Astrocyte of the cerebellum (primary cell): ENCODE results near the gene UTS2B.
"Not testable (repeated sequence)": the region's sequence is repeated elsewhere in the genome, so short reads cannot be mapped to it uniquely, and the experiment has no call there.

Experiments
- DNase-seq: peaks from one replicate; pipeline ENCODE4 v3.0.0-alpha.2; 2011; ENCODE audit warnings: low read depth
- H3K4me3 ChIP-seq: 2 replicates; pipeline ENCODE4 v1.5.1; 2011; ENCODE audit warnings: mild to moderate bottlenecking, low read depth, low read length, moderate library complexity
- in situ Hi-C: cut with HindIII; loops from 2 replicates; pipeline ENCODE4 v1.10.0; 2017; ENCODE audit warnings: low sequenced_read_pairs
- TF ChIP-seq, protein P1 (sequence below): IDR thresholded peaks from 2 replicates; pipeline ENCODE4 v1.5.1; 2012; ENCODE audit warnings: low read length, low read depth, moderate library complexity, mild to moderate bottlenecking; ENCODE audit errors: missing control alignments

UTS2B gene

GRCh38 chr3:191280882-191281281 lies 49.4 kb downstream of the UTS2B start:
- no peak overlapping the region for H3K4me3 ChIP-seq
- in situ Hi-C loops = no loop called here
- TF ChIP-seq, protein P1, sequence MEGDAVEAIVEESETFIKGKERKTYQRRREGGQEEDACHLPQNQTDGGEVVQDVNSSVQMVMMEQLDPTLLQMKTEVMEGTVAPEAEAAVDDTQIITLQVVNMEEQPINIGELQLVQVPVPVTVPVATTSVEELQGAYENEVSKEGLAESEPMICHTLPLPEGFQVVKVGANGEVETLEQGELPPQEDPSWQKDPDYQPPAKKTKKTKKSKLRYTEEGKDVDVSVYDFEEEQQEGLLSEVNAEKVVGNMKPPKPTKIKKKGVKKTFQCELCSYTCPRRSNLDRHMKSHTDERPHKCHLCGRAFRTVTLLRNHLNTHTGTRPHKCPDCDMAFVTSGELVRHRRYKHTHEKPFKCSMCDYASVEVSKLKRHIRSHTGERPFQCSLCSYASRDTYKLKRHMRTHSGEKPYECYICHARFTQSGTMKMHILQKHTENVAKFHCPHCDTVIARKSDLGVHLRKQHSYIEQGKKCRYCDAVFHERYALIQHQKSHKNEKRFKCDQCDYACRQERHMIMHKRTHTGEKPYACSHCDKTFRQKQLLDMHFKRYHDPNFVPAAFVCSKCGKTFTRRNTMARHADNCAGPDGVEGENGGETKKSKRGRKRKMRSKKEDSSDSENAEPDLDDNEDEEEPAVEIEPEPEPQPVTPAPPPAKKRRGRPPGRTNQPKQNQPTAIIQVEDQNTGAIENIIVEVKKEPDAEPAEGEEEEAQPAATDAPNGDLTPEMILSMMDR = no peak
- DNase-seq = no peak

GRCh38 chr3:191280111-191280510 lies 50.2 kb downstream of the UTS2B start:
- no peak overlapping the region for H3K4me3 ChIP-seq
- TF ChIP-seq, protein P1 = no peak
- in situ Hi-C loops = no loop called here
- no peak for DNase-seq

DNA sequence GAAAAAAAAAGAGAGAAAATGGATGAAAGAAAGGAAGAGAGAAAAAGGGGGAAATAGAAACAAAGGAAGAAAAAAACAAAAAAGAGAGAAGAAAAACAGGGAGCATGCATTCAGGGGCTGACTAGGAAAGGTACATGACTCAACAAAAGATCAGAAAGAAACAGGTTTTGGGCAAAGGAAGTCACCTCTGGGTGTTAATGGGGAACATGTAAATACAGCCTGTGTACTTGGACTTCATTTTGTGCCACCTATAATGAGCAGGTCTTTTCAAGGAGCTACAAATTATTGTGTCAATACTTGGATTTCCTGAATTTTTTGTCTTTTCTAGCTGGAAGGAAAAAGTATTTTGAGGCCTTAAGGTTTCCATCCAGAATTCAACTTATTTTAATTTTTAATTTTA lies 54.6 kb downstream of the UTS2B start:
- no peak for DNase-seq
- H3K4me3 ChIP-seq = no peak overlapping the region
- in situ Hi-C loops = no loop called here
- TF ChIP-seq, protein P1 = no peak

DNA sequence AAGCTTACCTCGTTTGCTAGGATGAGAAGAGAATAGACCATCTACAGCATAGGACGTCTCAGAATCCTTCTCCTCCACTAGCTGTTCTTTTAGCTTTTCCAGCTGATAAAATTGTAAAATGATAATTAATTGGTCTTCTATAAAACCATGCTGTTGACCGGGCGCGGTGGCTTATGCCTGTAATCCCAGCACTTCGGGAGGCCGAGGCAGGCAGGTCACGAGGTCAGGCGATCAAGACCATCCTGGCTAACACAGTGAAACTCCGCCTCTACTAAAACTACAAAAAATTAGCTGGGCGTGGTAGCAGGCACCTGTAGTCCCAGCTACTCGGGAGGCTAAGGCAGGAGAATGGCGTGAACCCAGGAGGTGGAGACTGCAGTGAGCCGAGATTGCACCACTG lies 55.1 kb downstream of the UTS2B start:
- in situ Hi-C loops, H3K4me3 ChIP-seq, DNase-seq: not testable (repeated sequence)

DNA sequence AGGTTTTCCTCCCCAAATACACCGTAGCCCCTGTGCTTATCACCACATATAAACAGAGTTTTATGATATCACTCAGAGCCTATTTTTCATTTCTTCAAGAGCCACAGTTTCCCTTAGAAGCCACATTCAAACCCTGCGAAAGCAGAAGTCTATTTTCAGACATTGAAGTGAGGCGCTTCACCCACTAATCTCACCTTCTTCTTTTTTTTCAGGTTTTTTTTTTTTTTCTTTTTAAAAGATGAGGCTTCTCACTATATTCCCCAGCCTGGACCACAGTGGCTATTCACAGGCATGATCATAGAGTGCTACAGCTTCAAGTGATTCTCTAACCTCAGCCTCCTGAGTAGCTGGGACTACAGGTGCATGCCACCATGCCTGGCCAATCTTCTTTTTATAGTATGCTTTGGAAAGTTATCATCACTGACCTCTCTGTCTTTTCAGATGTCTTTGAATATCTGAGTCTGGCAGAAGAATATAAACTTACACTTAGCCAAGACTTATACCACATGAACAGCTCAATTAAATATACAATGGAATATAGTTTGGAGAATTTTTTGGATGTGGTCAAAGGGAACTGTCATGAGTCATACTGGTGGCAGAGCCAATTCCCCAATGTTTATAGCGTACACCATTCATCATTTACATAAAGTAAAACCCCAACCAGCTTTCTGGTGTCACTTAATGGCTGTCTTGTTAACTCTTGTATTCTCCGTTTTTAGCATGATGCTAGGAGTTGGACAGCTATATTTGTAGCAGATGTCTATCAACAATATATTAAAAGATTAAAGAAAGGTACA lies 60.8 kb downstream of the UTS2B start:
- peak; percentile 59 for DNase-seq
- TF ChIP-seq, protein P1 = no peak
- no peak overlapping the region for H3K4me3 ChIP-seq
- in situ Hi-C loops = no loop called here

GRCh38 chr3:191268737-191269136 lies 61.6 kb downstream of the UTS2B start:
- no peak overlapping the region for H3K4me3 ChIP-seq
- TF ChIP-seq, protein P1 = no peak
- DNase-seq = no peak
- in situ Hi-C loops = no loop called here

- in situ Hi-C loops = no loop called here
- DNase-seq = no peak
- no peak overlapping the region for H3K4me3 ChIP-seq
- TF ChIP-seq, protein P1 = no peak
These were observed 66.5 kb downstream of the UTS2B start for GRCh38 chr3:191263850-191264249.
